H9 (cell line): Measurements from ENCODE around the gene ABLIM1. TPM values are rescaled to one million over a fixed set of nuclear protein-coding genes. Genes with fewer than 3 reads are reported as not detected.

ENCODE experiments used
- DNase-seq: peaks from one replicate; pipeline ENCODE4 v3.0.0-alpha.2; 2017
- H2AFZ ChIP-seq: one replicate; pipeline ENCODE4 v1.6.1; 2013; ENCODE audit warnings: mild to moderate bottlenecking, low read length, control low read depth, moderate library complexity
- H2AK5ac ChIP-seq: 2 replicates; pipeline ENCODE4 v1.6.1; 2013; ENCODE audit warnings: low read length, control low read depth, mixed read lengths; ENCODE audit not compliant: insufficient read length
- H2BK120ac ChIP-seq: one replicate; pipeline ENCODE4 v1.6.1; 2013; ENCODE audit warnings: low read depth, mild to moderate bottlenecking, low read length, control low read depth, inconsistent platforms; ENCODE audit not compliant: poor library complexity, severe bottlenecking
- H2BK12ac ChIP-seq: 2 replicates; pipeline ENCODE4 v1.6.1; 2013; ENCODE audit warnings: low read length, control low read depth, mixed read lengths, low read depth; ENCODE audit not compliant: insufficient read length
- H2BK15ac ChIP-seq: 2 replicates; pipeline ENCODE4 v1.6.1; 2013; ENCODE audit warnings: low read depth, low read length, control low read depth
- H2BK20ac ChIP-seq: one replicate; pipeline ENCODE4 v1.6.1; 2013; ENCODE audit warnings: low read depth, mild to moderate bottlenecking, low read length, control low read depth, inconsistent platforms; ENCODE audit not compliant: poor library complexity, severe bottlenecking
- H2BK5ac ChIP-seq: 2 replicates; pipeline ENCODE4 v1.6.1; 2013; ENCODE audit warnings: low read length, control low read depth, mixed read lengths; ENCODE audit not compliant: insufficient read length
- H3K14ac ChIP-seq: 2 replicates; pipeline ENCODE4 v1.6.1; 2013; ENCODE audit warnings: low read length, control low read depth; ENCODE audit not compliant: insufficient read depth
- H3K18ac ChIP-seq: 2 replicates; pipeline ENCODE4 v1.6.1; 2013; ENCODE audit warnings: low read depth, mild to moderate bottlenecking, mixed read lengths, low read length, control low read depth; ENCODE audit not compliant: insufficient read length
- H3K23ac ChIP-seq: 2 replicates; pipeline ENCODE4 v1.6.1; 2013; ENCODE audit warnings: low read length, control low read depth, mixed read lengths, low read depth; ENCODE audit not compliant: insufficient read length
- H3K23me2 ChIP-seq: 2 replicates; pipeline ENCODE4 v1.6.1; 2013; ENCODE audit warnings: low read depth, mild to moderate bottlenecking, mixed read lengths, low read length, control low read depth; ENCODE audit not compliant: insufficient read length, poor library complexity, severe bottlenecking
- H3K27ac ChIP-seq: 2 replicates; pipeline ENCODE4 v1.5.1; 2013; ENCODE audit warnings: low read length, control low read depth, mixed read lengths, low read depth; ENCODE audit not compliant: insufficient read length
- H3K27me3 ChIP-seq: 2 replicates; pipeline ENCODE4 v1.6.1; 2013; ENCODE audit warnings: low read length, control low read depth, inconsistent platforms; ENCODE audit not compliant: insufficient read depth
- H3K4ac ChIP-seq: 2 replicates; pipeline ENCODE4 v1.6.1; 2013; ENCODE audit warnings: low read depth, mild to moderate bottlenecking, control low read depth, inconsistent platforms, low read length, moderate library complexity
- H3K4me1 ChIP-seq: 2 replicates; pipeline ENCODE4 v1.6.1; 2013; ENCODE audit warnings: low read length, control low read depth, inconsistent platforms; ENCODE audit not compliant: insufficient read depth
- H3K4me2 ChIP-seq: 2 replicates; pipeline ENCODE4 v1.6.1; 2013; ENCODE audit warnings: low read length, control low read depth, mixed read lengths; ENCODE audit not compliant: insufficient read length, insufficient read depth
- H3K56ac ChIP-seq: 2 replicates; pipeline ENCODE4 v1.6.1; 2013; ENCODE audit warnings: low read depth, mild to moderate bottlenecking, mixed read lengths, low read length, control low read depth; ENCODE audit not compliant: insufficient read length
- H3K79me1 ChIP-seq: 2 replicates; pipeline ENCODE4 v1.6.1; 2013; ENCODE audit warnings: low read depth, mild to moderate bottlenecking, moderate library complexity, low read length, control low read depth, inconsistent platforms; ENCODE audit not compliant: insufficient read depth, poor library complexity, severe bottlenecking
- H3K79me2 ChIP-seq: 2 replicates; pipeline ENCODE4 v1.6.1; 2013; ENCODE audit warnings: low read length, control low read depth, inconsistent platforms; ENCODE audit not compliant: insufficient read depth
- H3K9ac ChIP-seq: 2 replicates; pipeline ENCODE4 v1.6.1; 2013; ENCODE audit warnings: low read length, control low read depth, mixed read lengths; ENCODE audit not compliant: insufficient read length; ENCODE audit errors: extremely low read depth
- H3K9me3 ChIP-seq: one replicate; pipeline ENCODE4 v1.6.1; 2013; ENCODE audit warnings: low read depth, low read length, inconsistent platforms; ENCODE audit not compliant: control insufficient read depth
- H3T11ph ChIP-seq: one replicate; pipeline ENCODE4 v1.6.1; 2013; ENCODE audit warnings: mild to moderate bottlenecking, low read length, control low read depth, inconsistent platforms
- H4K20me1 ChIP-seq: one replicate; pipeline ENCODE4 v1.6.1; 2013; ENCODE audit not compliant: control insufficient read depth, insufficient read length, insufficient read depth
- H4K5ac ChIP-seq: 2 replicates; pipeline ENCODE4 v1.6.1; 2013; ENCODE audit warnings: low read depth, mild to moderate bottlenecking, mixed read lengths, low read length, control low read depth; ENCODE audit not compliant: insufficient read length
- H4K8ac ChIP-seq: replicated peaks from 2 replicates; pipeline ENCODE4 v1.6.1; 2013; ENCODE audit warnings: low read length, control low read depth, mixed read lengths, low read depth; ENCODE audit not compliant: insufficient read length
- H4K91ac ChIP-seq: 2 replicates; pipeline ENCODE4 v1.6.1; 2013; ENCODE audit warnings: low read depth, mild to moderate bottlenecking, moderate library complexity, mixed read lengths, low read length, control low read depth; ENCODE audit not compliant: insufficient read length
- H3K27ac Mint-ChIP-seq, 3 experiments: 2 replicates in 2 of 3; 3 replicates in 1 of 3; pipeline ENCODE4 v1.8.0; 2020 to 2021; ENCODE audit warnings: mixed read lengths in 3 of 3, mild to moderate bottlenecking in 1 of 3, moderate library complexity in 1 of 3
- H3K27me3 Mint-ChIP-seq: 2 replicates; pipeline ENCODE4 v1.8.0; 2021; ENCODE audit warnings: low read depth, mild to moderate bottlenecking, moderate library complexity, mixed read lengths
- H3K36me3 Mint-ChIP-seq, 3 experiments: 2 replicates in 2 of 3; 3 replicates in 1 of 3; pipeline ENCODE4 v1.8.0; 2020 to 2021; ENCODE audit warnings: low read depth in 3 of 3, mixed read lengths in 3 of 3; ENCODE audit not compliant: insufficient read depth in 1 of 3
- H3K4me1 Mint-ChIP-seq, 2 experiments: 2 replicates each; pipeline ENCODE4 v1.8.0; 2020; ENCODE audit warnings: mixed read lengths in 2 of 2
- H3K4me3 Mint-ChIP-seq, 2 experiments: 2 replicates in 1 of 2; 3 replicates in 1 of 2; pipeline ENCODE4 v1.8.0; 2020 to 2021; ENCODE audit warnings: mild to moderate bottlenecking in 2 of 2, mixed read lengths in 2 of 2, moderate library complexity in 1 of 2
- H3K9me3 Mint-ChIP-seq, 2 experiments: 2 replicates in 1 of 2; 3 replicates in 1 of 2; pipeline ENCODE4 v1.8.0; 2020; ENCODE audit warnings: mild to moderate bottlenecking in 2 of 2, mixed read lengths in 2 of 2, moderate library complexity in 1 of 2
- WGBS: extraction: QIAGEN DNeasy Blood & Tissue Kit; methylation state at CpG from one replicate; pipeline ENCODE4 v1.1.7; 2013; ENCODE audit warnings: missing lambda C conversion rate, low lambda C conversion rate, mixed read lengths; ENCODE audit not compliant: insufficient read length; ENCODE audit errors: extremely low coverage; 5-methylcytosine and 5-hydroxymethylcytosine counted together
- total RNA-seq: library from RNA; stranded (reverse); gene quantifications from 2 replicates; pipeline ENCODE4 v1.2.1, GENCODE V29; 2021
- TF ChIP-seq, protein P1 (sequence below): fragments of 200-600 bp; sonication (generic); conservative IDR thresholded peaks from 3 replicates; pipeline ENCODE4 v1.8.0; 2021; ENCODE audit warnings: antibody characterized with exemption, mild to moderate bottlenecking

The ABLIM1 gene
- total RNA-seq, 1 experiment from 2014 or later = 32.1 TPM

DNA sequence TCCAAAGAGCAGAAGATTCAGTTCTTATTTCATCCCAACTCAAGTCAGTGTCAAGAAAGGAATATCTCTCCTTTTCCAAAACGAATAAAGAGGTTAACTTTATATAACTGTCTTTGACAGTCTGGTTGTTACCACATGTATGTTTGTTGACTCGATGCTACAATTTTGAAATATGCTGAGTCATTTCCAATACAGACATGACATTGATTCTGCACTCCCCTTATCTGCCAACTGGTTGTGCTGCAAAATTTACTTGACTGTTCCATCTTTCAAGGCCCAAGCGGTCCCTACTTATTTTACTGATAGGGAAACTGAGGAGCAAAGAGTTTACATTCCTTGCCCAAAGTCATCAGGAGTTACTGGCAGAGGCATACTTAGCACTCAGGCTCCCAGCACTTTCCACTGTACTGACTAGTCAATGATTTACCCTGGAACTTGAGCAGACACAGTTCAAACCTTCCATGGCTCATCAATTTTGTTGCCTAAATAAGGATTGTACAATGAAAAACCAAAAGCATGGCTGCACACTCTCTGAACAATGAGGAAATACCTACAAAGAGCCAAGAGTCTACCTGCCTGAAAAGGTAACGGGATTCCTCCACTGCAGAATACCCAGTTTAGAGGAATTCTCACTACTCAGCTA, 52.8 kb downstream of the ABLIM1 start:
- no peaks in the 10 kb centered on the region; the same call in 1 of the 2 replicates for H3K4me1 ChIP-seq
- WGBS = no CpG with 5 or more reads among the region's 4 CpGs

More for the DNA sequence above, 52.8 kb downstream of the ABLIM1 start:
- no peaks in the 10 kb centered on the region for H3K23me2 ChIP-seq
- H3K79me2 ChIP-seq = no peaks in the 10 kb centered on the region
- Mint-ChIP-seq H3K4me3 (no peak overlapping the region), H3K9me3 (no peaks in the 10 kb centered on the region), H3K4me1 (peaks cover 6 to 16% of the 10 kb centered on the region in 2 experiments; a peak in 2 of 4 replicates), H3K36me3 (no peaks in the 10 kb centered on the region), H3K27me3 (no peaks in the 10 kb centered on the region), H3K27ac (no peak overlapping the region)
- no peak overlapping the region for H4K8ac ChIP-seq
- H3K56ac ChIP-seq = no peak overlapping the region
- H4K20me1 ChIP-seq = no peaks in the 10 kb centered on the region
- no peak overlapping the region for H4K5ac ChIP-seq
- no peak overlapping the region for H3K4ac ChIP-seq
- DNase-seq = no peak
- no peak overlapping the region for H3K9ac ChIP-seq
- H3K23ac ChIP-seq = no peak overlapping the region
- no peak overlapping the region for H3K27ac ChIP-seq
- H2BK15ac ChIP-seq = no peak overlapping the region
- H3K79me1 ChIP-seq = no peaks in the 10 kb centered on the region
- no peak overlapping the region for H3T11ph ChIP-seq
- no peak overlapping the region for H2BK12ac ChIP-seq
- TF ChIP-seq, protein P1, sequence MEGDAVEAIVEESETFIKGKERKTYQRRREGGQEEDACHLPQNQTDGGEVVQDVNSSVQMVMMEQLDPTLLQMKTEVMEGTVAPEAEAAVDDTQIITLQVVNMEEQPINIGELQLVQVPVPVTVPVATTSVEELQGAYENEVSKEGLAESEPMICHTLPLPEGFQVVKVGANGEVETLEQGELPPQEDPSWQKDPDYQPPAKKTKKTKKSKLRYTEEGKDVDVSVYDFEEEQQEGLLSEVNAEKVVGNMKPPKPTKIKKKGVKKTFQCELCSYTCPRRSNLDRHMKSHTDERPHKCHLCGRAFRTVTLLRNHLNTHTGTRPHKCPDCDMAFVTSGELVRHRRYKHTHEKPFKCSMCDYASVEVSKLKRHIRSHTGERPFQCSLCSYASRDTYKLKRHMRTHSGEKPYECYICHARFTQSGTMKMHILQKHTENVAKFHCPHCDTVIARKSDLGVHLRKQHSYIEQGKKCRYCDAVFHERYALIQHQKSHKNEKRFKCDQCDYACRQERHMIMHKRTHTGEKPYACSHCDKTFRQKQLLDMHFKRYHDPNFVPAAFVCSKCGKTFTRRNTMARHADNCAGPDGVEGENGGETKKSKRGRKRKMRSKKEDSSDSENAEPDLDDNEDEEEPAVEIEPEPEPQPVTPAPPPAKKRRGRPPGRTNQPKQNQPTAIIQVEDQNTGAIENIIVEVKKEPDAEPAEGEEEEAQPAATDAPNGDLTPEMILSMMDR = no peak
- H2AK5ac ChIP-seq = no peak overlapping the region
- no peak overlapping the region for H4K91ac ChIP-seq
- H2BK20ac ChIP-seq = no peak overlapping the region
- no peak overlapping the region for H2BK120ac ChIP-seq
- no peaks in the 10 kb centered on the region for H3K9me3 ChIP-seq
- H2AFZ ChIP-seq = no peak overlapping the region
- H3K18ac ChIP-seq = no peak overlapping the region
- no peak overlapping the region for H2BK5ac ChIP-seq
- no peak overlapping the region for H3K4me2 ChIP-seq
- H3K14ac ChIP-seq = no peak overlapping the region
- no peaks in the 10 kb centered on the region for H3K27me3 ChIP-seq
